ENCODE data around the gene TRIP4. TPM values are rescaled to one million over a fixed set of nuclear protein-coding genes. Genes with fewer than 3 reads are reported as not detected.
A peak's percentile ranks its signal among the peaks of the same experiment; 100 is the strongest.

Gene TRIP4
- total RNA-seq, 1 experiment from 2014 or later, result 11.4 TPM

- no peak for DNase-seq (ENCODE audit: low read depth)
Observed at GRCh38 chr15:64447536-64448315, 60.1 kb downstream of the TRIP4 start.

- no peak for DNase-seq (ENCODE audit: low read depth)
Observed at GRCh38 chr15:64452988-64453688, 65.5 kb downstream of the TRIP4 start.

- no peak for DNase-seq (ENCODE audit: low read depth)
Observed at GRCh38 chr15:64453689-64454037, 66.0 kb downstream of the TRIP4 start.

GRCh38 chr15:64454282-64454681 is 66.6 kb downstream of the TRIP4 start:
- DNase-seq (ENCODE audit: low read depth), result no peak

GRCh38 chr15:64455961-64456371 is 68.3 kb downstream of the TRIP4 start:
- DNase-seq (ENCODE audit: low read depth), result no peak

- DNase-seq (ENCODE audit: low read depth), result no peak
Observed at GRCh38 chr15:64456634-64457108, 69.0 kb downstream of the TRIP4 start.

- DNase-seq (ENCODE audit: low read depth), result no peak
Observed at GRCh38 chr15:64459066-64459781, 71.6 kb downstream of the TRIP4 start.

GRCh38 chr15:64460206-64460723 is 72.6 kb downstream of the TRIP4 start, which contains the start of gene ZNF609:
Gene ZNF609 (plus strand): TSS chr15:64460578. CDS start chr15:64499420, 38,842 bp downstream.
- DNase-seq (ENCODE audit: low read depth), result peak; percentile 95

- DNase-seq (ENCODE audit: low read depth), result peak; percentile 60
Observed at GRCh38 chr15:64460724-64461720, 73.4 kb downstream of the TRIP4 start.

GRCh38 chr15:64461721-64462162 is 74.1 kb downstream of the TRIP4 start:
- peak; percentile 13 for DNase-seq (ENCODE audit: low read depth)

- DNase-seq (ENCODE audit: low read depth), result no peak
Observed at GRCh38 chr15:64462492-64462891, 74.9 kb downstream of the TRIP4 start.

- DNase-seq (ENCODE audit: low read depth), result no peak
Observed at GRCh38 chr15:64464276-64465005, 76.8 kb downstream of the TRIP4 start.

GRCh38 chr15:64466408-64467141 is 78.9 kb downstream of the TRIP4 start:
- DNase-seq (ENCODE audit: low read depth), result no peak

- DNase-seq (ENCODE audit: low read depth), result no peak
Observed at GRCh38 chr15:64472161-64472560, 84.5 kb downstream of the TRIP4 start.

- DNase-seq (ENCODE audit: low read depth), result no peak
Observed at GRCh38 chr15:64474846-64475245, 87.2 kb downstream of the TRIP4 start.

- no peak for DNase-seq (ENCODE audit: low read depth)
Observed at GRCh38 chr15:64476550-64476949, 88.9 kb downstream of the TRIP4 start.

- no peak for DNase-seq (ENCODE audit: low read depth)
Observed at GRCh38 chr15:64478863-64479262, 91.2 kb downstream of the TRIP4 start.

- DNase-seq (ENCODE audit: low read depth), result no peak
Observed at GRCh38 chr15:64480891-64481290, 93.3 kb downstream of the TRIP4 start.

- no peak for DNase-seq (ENCODE audit: low read depth)
Observed at GRCh38 chr15:64483749-64484148, 96.1 kb downstream of the TRIP4 start.

All from Daoy (cell line).